ENCODE results near the gene ASIC2. TPM values are rescaled to one million over a fixed set of nuclear protein-coding genes. Genes with fewer than 3 reads are reported as not detected.

Gene ASIC2
- total RNA-seq, 1 experiment from 2014 or later, result not detected

GRCh38 chr17:33057564-33057963 is 235.5 kb downstream of the ASIC2 start:
- ChIA-PET POLR2A (no interaction called here), CTCF (no interaction called here)
- TF ChIP-seq, protein P1, sequence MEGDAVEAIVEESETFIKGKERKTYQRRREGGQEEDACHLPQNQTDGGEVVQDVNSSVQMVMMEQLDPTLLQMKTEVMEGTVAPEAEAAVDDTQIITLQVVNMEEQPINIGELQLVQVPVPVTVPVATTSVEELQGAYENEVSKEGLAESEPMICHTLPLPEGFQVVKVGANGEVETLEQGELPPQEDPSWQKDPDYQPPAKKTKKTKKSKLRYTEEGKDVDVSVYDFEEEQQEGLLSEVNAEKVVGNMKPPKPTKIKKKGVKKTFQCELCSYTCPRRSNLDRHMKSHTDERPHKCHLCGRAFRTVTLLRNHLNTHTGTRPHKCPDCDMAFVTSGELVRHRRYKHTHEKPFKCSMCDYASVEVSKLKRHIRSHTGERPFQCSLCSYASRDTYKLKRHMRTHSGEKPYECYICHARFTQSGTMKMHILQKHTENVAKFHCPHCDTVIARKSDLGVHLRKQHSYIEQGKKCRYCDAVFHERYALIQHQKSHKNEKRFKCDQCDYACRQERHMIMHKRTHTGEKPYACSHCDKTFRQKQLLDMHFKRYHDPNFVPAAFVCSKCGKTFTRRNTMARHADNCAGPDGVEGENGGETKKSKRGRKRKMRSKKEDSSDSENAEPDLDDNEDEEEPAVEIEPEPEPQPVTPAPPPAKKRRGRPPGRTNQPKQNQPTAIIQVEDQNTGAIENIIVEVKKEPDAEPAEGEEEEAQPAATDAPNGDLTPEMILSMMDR (IDR thresholded peaks at IDR 0.05; ENCODE audit: insufficient read depth in 1 of 2, low read depth in 1 of 2, low read length in 1 of 2, severe bottlenecking in 1 of 2, unreplicated experiment in 1 of 2), result no peak
- Mint-ChIP-seq H3K4me3 (ENCODE audit: unreplicated experiment) (no peak overlapping the region), H3K36me3 (ENCODE audit: insufficient read depth, unreplicated experiment) (no peaks in the 10 kb centered on the region), H3K27me3 (ENCODE audit: insufficient read depth, unreplicated experiment) (peaks cover 29% of the 10 kb centered on the region), H3K27ac (ENCODE audit: unreplicated experiment) (no peak overlapping the region), H3K9me3 (ENCODE audit: unreplicated experiment) (no peaks in the 10 kb centered on the region), H3K4me1 (ENCODE audit: low read depth, unreplicated experiment) (no peaks in the 10 kb centered on the region)
- H3K4me1 ChIP-seq, result no peaks in the 10 kb centered on the region
- no TSS peak for BruUV-seq (replicated peaks)
- no peak overlapping the region for H3K4me3 ChIP-seq (ENCODE audit: low read depth, low read length)
- no peak for DNase-seq
- no peaks in the 10 kb centered on the region for H3K9me3 ChIP-seq
- no peaks in the 10 kb centered on the region for H3K36me3 ChIP-seq (ENCODE audit: control insufficient read depth, insufficient read depth, low read length)
- no peaks in the 10 kb centered on the region for H3K27me3 ChIP-seq (replicated peaks; ENCODE audit: control insufficient read depth, insufficient read depth, low read length)
- intact Hi-C loops (cut with micrococcal nuclease; ENCODE audit: unreplicated experiment), result no loop called here

DNA sequence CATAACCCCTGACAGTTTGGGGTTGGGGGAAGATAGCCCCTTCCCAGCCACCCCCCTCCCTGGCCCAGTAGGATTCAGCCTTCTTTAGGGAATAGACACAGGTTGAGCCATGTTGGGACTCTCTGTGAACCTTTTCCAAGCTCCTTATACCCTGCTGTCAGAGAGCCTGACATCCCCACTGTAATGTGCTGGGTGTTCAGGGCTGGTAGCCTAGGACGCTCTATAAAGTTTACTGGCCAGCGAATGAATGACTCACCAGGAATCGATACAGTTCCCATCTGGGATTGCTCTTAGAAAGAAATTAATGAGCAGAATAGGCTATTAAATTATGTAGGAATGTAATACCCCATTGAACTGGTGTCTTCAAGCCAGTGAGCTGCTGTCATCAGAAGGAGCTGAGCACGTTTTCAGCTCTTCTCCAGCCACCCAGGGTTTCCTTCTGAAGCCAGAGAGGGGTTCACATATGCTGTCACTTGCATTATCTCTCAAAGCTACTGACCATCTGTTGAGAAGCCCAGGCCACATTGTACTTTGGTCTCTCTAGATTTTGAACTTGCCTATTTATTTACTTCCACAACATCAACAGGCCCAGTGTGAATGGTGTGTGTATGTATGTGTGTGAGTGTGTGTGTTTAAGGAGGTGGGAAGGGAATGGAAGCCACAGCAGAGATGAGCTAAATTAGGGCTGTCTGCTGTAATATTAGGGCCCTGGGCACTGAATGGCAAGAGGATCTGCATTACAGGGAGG is 236.5 kb downstream of the ASIC2 start:
- Histone ChIP-seq H3K9me3 (no peaks in the 10 kb centered on the region), H3K27me3 (replicated peaks; ENCODE audit: control insufficient read depth, insufficient read depth, low read length) (no peaks in the 10 kb centered on the region), H3K4me3 (ENCODE audit: low read depth, low read length) (no peak overlapping the region), H3K4me1 (no peaks in the 10 kb centered on the region), H3K36me3 (ENCODE audit: control insufficient read depth, insufficient read depth, low read length) (no peaks in the 10 kb centered on the region)
- intact Hi-C loops (cut with micrococcal nuclease; ENCODE audit: unreplicated experiment), result no loop called here
- TF ChIP-seq, protein P1 (IDR thresholded peaks at IDR 0.05; ENCODE audit: insufficient read depth in 1 of 2, low read depth in 1 of 2, low read length in 1 of 2, severe bottlenecking in 1 of 2, unreplicated experiment in 1 of 2), result no peak
- POLR2A ChIA-PET, result no interaction called here
- Mint-ChIP-seq H3K27me3 (ENCODE audit: insufficient read depth, unreplicated experiment) (peaks cover 29% of the 10 kb centered on the region), H3K27ac (ENCODE audit: unreplicated experiment) (no peak overlapping the region), H3K9me3 (ENCODE audit: unreplicated experiment) (no peaks in the 10 kb centered on the region), H3K36me3 (ENCODE audit: insufficient read depth, unreplicated experiment) (no peaks in the 10 kb centered on the region), H3K4me3 (ENCODE audit: unreplicated experiment) (no peak overlapping the region), H3K4me1 (ENCODE audit: low read depth, unreplicated experiment) (no peaks in the 10 kb centered on the region)
- no TSS peak for BruUV-seq (replicated peaks)
- DNase-seq, result no peak
- CTCF ChIA-PET, result no interaction called here

GRCh38 chr17:33055746-33056145 is 237.3 kb downstream of the ASIC2 start:
- intact Hi-C loops (cut with micrococcal nuclease; ENCODE audit: unreplicated experiment), result no loop called here
- H3K27me3 Mint-ChIP-seq (ENCODE audit: insufficient read depth, unreplicated experiment), result peaks cover 32% of the 10 kb centered on the region
- Histone ChIP-seq H3K27me3 (replicated peaks; ENCODE audit: control insufficient read depth, insufficient read depth, low read length) (no peaks in the 10 kb centered on the region), H3K36me3 (ENCODE audit: control insufficient read depth, insufficient read depth, low read length) (no peaks in the 10 kb centered on the region), H3K4me3 (ENCODE audit: low read depth, low read length) (no peak overlapping the region), H3K9me3 (no peaks in the 10 kb centered on the region), H3K4me1 (no peaks in the 10 kb centered on the region)
- H3K4me3 Mint-ChIP-seq (ENCODE audit: unreplicated experiment), result no peak overlapping the region
- no TSS peak for BruUV-seq (replicated peaks)
- H3K9me3 Mint-ChIP-seq (ENCODE audit: unreplicated experiment), result no peaks in the 10 kb centered on the region
- ChIA-PET CTCF (no interaction called here), POLR2A (no interaction called here)
- H3K4me1 Mint-ChIP-seq (ENCODE audit: low read depth, unreplicated experiment), result no peaks in the 10 kb centered on the region
- no peaks in the 10 kb centered on the region for H3K36me3 Mint-ChIP-seq (ENCODE audit: insufficient read depth, unreplicated experiment)
- DNase-seq, result no peak
- TF ChIP-seq, protein P1 (IDR thresholded peaks at IDR 0.05; ENCODE audit: insufficient read depth in 1 of 2, low read depth in 1 of 2, low read length in 1 of 2, severe bottlenecking in 1 of 2, unreplicated experiment in 1 of 2), result no peak
- H3K27ac Mint-ChIP-seq (ENCODE audit: unreplicated experiment), result no peak overlapping the region

Measured in Caco-2 (cell line).